ENCODE results near the gene RGS16.
A peak's percentile ranks its signal among the peaks of the same experiment; 100 is the strongest.

RGS16 gene

DNA sequence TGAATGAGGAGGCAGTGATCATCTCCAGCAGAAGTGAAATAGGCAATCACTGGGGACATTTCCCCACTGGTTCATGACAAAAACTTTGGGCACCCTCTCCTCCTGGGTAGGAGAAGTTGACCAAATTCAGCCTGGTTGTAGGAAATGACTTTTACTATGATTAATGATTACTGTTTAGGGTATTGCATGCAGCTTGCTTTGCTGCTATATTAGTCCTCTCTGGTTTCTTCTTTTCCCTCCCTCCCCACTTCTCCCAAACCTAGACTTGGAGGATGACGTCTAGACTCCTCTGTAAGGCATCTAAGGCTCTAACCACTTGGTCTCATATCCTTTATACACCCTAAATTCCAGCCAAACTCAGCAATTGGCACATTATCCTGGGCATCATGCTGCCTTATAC, 3.4 kb upstream of the RGS16 start:
- no peak for DNase-seq

DNA sequence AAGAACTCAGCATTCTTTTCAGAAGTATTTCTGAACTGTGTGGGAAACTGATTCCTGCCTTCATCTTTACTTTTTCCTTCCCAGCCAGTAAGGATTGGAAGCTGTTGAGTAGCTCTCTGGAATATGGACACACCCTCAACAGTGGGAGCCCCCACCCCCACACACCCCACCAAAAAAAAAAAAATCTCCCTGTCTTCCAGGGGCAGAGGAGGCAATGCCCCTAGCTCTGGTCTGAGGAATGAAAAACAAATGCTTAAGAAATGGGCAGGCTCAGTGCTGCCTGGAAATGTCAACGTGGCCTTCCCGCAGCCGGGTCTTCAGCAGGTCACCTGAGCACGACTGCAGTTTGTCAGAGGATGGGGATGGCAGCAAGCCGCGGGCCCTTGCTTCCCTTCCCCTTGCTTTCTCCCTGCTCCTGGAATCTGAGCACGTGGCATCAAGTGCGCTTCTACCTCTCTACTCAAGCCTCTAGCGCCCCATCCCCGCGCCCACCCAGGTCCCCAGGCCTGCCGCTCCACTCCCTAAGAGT, 479 bp downstream of the RGS16 start:
- no peak for DNase-seq

DNA sequence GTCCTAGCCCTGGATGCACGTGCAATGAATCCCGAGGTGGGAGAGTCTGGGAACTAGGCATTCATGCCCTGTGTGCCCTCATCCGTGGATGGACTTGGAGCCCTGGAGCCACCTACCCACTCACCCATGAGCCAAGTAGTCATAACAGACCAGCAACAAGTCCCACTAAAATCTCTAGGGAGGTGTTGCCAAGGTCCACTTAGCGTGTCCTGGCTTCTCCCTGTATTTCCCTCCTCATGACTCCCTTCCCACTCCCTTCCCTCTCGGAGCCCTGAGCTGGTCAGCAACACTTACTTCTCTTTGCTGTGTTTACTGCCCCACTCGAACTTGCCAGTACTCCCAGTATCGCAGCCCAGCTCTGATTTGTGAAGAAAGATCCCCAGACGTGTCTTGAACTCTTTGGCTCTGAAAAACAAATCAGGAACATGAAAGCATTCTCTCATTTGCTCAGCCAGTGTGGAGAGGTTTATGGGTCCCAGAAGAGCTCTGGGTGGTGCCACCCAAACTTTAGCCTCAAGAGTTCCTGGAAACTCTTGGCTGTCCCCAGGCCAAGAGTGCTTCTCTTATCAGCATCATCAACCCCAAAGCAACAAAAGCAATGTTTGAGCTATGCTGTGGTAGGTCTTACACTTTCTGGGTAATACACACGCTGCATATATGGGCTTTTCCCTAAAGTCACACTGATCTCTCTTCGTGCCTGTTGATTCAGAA, 1.1 kb downstream of the RGS16 start:
- no peak for DNase-seq

DNA sequence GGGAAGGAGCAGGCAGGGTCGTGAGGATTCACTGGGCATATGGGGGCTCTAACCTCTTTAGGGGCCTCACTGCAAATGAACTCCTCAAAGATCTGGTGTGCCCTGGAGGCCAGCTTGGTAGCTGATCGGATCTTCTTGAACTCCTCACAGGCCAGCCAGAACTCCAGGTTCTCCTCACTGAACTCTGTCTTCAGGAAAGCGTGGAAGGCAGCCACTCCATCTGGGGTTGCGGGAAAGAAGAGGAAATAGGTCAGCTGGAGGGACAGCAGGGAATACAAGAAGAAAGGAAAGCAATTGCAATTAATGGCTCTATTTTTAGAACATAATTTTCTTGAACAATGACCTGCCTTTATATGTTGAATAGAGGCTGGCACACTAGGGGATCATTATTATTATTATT, 2.3 kb downstream of the RGS16 start:
- no peak for DNase-seq

DNA sequence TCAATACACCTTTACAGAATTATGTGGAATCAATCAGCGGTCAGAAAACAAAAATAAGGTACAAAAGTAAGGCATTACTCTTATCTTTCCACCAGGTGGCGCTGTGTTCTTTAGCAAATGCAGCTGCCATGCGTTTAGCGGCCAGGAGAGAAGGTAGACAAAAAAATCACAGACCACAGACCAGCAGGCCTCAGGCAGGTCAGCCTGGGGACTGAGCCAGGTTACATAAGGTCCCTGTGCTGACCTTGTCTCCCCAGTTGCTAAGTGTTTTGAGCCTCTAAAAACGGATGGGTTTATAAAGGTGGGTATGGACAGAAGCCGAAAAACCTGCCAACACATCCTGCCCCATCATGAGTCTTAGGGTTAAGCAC, 2.8 kb downstream of the RGS16 start:
- peak; percentile 60 for DNase-seq

DNA sequence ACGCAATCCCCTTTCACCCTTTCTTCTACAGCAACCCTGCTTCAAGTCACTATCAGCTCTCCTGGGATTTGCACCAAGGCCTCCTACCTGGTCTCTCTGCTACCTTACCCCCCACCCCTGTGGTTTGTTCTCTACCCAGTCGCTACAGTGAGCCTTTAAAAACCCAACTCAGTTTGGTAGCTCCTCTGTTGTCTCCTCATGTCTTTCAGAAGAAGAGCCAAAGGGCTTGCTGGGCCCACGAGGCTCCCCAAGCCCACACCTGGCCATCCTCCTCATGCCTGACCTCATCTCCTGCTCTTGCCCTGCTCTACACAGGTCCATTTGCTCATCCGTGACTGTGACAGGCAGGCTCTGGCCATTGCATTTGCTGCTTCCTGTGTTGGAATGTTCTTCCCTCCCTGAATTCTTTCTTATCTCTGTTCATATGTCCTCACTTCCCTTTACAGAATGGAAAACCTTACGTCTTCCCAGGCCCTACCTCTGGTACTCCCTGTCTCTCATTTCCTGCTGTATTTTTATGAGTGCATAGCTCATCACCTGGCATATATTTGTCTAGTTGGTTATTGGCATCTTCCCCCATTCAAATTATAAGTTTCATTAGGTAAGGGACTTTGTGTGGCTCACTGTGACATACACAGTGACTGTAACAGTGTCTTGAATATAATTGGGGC, 3.3 kb downstream of the RGS16 start:
- DNase-seq, result no peak

DNA sequence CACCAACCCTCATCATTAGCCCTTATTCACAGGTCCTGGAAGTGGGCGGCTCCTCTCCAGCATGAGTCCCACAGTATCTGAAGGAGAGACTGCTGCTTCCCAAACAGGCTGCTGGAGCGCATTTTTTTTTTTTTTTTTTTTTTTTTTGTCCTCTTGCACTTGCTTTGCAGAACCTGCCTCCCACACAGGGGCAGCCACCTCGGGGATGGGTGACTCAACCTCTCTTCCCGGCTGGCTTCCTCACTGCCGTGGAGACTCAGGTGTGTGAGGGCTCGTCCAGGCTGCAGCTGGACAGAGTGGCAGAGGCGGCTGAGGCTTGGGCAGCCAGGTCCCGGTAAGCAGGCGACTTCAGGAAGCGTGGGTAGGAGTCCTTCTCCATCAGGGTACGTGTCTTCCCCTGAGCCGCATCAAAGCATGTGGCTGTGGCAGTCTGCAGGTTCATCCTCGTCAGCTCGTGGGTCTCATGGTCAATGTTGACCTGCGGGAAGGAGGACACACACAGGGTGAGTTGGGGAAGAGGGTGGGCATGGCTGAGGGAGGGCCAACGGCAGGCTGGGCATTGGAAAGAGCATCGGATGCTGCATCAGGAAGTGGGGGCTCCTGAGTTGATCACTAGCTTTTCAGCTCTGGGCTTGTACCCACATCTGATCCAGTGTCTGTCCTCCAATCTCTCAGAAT, 4.0 kb downstream of the RGS16 start:
- DNase-seq, result no peak

DNA sequence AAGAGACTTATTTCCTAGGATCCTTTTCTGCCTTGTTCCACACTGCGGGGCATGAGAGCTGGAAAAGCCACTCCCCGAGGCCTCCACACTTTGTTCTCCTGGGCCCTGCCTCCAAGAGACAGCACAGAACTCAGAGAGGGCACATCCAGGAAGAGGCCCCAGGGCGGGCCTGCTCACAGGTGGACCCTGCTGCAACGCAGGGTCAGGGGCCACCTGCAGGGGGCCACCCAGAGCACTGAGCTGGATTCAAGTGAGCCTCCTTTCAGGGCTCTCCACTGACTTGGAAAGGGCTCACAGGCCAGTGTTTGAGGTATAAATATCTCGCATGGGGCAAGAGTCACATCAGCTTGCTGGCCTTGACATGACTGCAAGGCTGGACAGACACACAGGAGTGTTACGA, 4.8 kb downstream of the RGS16 start:
- no peak for DNase-seq

DNA sequence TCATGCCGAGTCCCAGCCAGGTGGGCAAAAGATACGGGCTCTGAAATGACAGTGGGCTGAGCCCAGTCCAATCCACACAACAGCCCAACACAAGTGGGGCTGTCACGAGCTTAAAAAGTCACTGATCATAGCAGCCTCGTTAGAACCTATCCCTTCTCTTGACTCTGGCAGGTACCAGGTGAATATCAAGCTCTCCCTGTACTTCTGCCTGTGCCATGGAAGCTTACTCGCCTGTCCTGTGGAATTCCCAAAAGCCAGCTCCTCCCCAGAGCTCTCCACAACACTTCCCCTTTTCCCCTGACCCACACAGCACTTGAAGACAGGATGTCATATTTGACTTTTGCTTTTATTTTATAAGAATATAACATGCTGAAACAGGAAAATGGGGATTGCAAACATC, 5.9 kb downstream of the RGS16 start:
- DNase-seq, result no peak

DNA sequence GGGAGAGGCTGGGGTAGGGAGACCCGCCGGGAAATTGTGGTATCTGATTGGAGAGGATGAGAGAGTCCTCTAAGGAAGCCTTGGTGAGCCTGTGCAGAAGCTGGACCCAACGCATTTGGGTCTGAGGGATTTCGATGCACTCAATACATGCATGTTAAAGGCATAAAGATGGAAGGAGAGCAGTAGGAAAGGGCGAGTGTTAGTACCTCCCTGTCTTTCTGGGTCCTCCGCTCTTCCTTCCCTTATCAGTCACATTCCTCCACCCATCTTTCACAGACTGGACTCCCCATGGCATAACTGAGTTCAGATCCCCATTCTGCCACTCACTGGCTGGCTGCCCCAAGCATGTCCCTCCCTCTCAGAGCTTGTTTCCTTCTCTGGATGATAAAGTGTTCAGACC, 7.3 kb downstream of the RGS16 start:
- DNase-seq, result no peak

DNA sequence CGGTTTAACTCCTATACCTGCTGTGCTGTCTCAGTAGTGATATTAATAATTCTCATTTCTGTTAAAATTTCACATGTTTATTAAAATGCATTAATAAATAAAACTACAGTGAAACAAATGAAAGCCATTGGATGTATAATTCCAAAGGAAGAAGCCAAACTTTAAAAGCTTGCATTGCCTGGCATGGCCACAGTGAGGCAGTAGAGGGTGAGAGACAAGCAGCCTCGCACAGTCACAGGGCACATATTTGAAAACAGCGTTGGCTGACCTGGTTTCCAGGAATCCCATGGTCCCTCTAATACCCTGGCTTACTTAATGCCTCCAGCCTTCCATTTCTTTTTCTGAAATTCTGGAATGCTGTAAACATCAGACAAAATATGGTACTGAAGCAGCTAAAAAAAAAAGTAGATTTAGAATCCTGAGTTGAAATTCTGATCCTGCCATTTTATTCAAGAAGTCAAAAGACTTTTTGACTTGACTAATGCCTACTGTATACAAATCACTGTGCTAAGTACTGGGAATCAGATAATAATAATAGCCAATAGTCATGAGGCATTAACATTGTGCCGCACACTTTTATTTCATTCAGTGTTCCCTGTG, 8.4 kb downstream of the RGS16 start:
- DNase-seq, result peak; percentile 65

DNA sequence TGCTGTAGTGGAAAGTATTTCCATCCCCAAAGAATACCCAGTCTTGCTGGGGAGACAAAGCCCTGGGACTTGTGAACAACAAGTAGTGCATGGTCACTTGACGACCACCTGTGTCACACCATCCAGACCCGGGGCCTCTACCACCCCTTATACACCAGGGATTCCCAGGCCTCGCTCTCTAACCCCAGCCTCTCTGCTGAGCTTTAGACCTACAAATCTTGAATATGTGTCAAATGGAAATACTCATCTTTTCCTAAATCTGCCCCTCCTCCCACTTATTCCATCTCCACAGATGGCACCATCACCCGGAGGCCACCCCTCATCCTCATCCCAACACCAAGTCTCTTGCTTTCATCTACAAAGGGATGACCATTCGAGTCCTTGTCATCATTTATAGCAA, 14.3 kb downstream of the RGS16 start:
- DNase-seq, result no peak

DNA sequence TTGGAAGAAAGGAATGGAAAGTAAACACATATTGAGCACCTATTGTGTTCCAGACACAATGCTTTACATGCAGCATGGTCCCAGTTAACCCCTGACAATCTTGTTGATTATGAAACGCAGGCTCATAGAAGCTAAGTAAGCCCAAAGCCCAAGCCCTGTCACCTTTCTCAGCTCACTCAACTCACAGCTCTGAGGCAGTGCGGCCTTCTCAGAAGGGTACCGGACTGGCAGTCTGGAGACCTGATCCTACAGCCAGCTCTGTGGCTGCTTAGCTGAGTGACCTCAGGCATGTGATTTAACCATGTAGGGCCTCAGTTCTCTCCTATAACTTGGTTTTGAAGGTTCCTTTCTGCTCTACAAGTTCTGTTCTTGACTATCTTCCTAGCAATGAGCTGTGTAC, 14.7 kb downstream of the RGS16 start:
- no peak for DNase-seq

DNA sequence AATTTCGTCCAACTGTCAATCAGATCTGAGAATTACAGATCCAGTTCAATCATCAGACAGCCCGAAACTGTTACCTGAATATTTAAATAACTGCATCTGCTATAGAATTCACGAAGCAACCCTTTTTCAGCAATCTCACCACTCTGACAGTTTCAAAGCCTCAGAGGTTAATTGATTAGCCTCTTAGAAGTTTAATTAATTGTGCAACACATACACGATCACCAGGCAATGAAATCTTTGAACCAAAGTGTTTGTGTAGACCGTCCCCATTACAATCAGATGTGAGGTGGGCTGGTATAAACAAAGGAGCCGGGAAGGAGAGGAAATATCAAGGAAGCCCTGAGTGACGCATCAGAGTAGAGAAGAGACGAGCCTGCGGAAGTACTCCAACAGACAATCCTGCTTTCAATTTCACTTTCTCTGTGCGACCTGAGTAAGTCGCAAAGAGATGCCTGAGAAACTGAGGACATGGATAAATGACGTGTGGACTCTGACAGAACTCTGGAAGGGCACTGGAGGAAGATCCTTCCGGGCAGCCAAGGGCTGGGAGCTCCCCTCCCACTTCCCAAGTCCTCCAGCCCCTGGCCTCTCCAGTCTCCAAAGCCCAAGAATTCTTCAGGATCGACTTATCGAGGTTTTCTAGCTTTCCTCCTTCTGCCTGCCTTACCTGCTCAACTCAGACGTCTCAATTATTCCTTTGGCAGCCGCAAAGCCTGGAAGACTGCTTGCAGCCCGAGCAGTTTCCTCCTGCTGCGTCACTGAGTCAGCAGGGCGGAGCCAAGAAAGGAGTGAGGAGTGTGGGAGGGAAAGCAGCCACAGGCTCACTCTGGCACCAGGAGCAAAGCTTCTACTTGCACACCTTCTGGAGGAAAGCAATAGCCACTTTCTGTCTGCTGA, 15.4 kb downstream of the RGS16 start, which contains the start of gene RNASEL:
Gene RNASEL (minus strand): TSS at position 757 of the 897 bp plus-strand sequence. CDS start 2,450 bp downstream, outside the sequence.
- DNase-seq, result peak; percentile 78

DNA sequence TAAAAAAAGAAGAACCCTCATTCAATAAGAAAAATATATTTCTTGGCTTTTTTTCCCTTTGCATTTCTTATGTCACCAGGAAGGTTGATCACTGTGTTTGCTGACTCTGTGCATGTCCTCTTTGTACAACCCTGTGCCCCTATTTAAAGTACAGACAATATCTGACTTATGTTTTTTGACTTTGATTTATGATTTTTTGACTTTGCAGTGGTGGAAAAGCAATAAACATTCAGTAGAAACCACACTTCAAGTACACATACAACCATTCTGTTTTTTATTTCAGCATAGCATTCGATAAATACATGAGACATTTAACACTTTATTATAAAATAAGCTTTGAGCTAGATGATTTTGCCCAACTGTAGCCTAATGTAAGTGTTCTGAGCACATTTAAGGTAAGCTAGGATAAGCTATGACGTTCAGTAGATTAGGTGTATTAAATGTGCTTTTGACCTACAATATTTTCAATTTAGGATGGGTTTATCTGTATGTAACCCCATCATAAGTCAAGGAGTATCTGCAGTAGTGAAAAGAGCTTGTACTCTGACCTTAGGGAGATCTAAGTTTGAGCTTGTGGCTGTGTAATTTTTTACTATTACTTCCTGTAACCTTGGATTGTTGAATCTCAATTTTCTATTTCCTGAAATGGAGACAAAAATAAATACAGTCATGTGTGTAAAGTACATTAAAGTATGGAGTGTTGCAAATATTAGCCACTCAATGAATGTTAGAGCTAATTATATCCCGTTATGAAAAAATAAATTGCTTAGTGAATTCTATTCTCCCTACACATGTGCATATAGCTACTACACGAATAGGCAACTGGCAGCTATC, 16.3 kb downstream of the RGS16 start:
- DNase-seq, result no peak

DNA sequence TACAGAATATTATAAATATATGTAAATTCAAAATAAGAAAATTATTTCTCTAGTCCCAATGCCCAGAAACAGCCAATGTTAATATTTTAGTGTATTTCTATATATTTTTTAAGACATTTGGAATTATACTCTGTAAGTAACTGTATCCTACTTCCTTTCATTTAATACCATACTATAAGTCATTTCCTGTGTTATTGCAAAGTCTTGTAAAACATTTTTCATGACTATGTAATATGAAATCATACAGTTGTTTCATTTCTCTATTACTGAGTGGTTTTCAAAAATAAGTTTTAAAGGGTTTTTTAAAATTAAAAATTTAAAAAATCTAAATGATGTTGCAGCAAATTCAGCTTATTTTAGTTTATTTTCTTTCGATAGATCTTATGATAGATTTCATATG, 17.1 kb downstream of the RGS16 start:
- DNase-seq, result no peak

DNA sequence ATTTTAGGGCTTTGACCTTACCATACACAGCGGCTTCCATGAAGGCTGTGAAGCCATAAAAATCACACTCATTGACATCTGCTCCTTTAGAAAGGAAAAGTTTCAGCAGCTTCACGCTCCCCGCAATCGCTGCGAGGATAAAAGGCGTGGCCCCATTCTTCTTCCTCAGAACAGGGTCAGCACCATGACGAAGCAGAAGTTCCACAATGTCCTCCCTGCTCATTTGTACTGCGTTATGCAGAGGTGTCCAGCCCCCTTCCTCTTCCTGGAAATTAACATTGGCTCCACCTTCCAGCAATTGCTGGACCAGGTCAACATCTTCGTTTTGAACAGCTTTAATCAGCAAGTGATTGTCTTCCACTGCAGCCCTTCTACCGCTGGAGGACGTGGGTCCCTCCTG, 17.8 kb downstream of the RGS16 start:
- no peak for DNase-seq

DNA sequence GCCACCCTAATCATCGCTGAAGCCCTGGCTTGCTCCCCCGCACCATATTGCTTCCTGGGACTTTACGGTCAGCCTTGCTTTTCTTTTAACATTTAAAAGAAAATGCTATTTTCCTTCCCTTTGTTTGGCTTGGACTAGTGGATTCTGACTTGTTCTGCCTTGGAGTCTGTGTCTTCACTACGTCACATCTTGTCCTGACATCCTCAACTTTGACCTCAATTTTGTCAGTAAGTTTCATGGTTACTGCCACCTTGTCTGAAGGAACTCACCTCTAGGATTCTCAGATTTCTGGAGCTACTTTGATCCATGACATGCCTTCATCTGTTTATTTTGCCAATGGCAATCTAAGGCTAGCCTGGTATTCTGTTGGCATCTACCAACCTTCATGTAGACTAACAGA, 19.4 kb downstream of the RGS16 start:
- no peak for DNase-seq

DNA sequence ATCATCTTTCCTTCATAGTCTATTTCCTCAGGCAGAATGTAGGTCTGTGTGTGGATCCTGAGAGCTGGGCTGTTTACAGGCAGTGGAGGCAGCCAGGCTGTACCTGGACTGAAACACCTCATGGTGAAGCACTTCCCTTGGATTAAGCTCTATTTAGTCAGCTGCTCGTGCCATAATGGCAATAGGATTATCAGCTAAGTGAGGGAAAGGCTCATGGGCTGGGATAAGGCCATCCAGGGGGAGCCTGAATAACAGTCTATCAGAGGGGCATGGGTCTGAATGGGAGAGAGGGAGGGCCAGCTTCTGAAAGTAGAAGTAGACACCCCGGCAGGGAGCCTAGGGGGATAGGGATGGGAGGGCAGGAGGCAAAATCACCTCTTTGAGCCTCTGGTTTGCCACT, 23.5 kb downstream of the RGS16 start:
- DNase-seq, result no peak

DNA sequence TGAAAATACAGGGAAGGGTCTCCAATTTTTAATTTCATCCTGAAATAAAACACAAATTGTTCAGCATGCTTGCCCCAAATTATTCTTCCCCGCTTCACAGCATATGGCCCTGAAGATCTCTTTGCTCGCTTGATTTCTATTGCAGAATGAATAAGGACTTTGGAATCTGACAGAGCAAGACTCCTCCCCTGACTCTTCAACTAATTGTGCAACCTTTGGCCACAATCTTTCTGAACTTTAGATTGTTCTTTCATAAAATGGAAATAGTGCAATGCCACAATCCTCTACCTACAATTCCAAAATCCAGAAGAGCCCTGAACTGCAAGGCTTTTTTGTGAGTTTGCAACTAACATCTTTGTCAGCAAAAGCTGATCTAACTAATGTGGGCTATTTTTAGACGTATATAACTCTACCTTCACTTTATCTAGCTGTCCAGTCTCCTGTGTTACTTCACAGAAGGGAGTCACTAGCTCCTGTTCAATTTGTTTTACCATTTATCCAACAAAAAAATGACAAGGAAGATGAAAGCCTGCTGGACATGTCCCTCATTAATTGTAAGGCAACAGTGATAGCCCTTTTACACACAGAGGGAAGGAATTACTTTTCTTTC, 28.5 kb downstream of the RGS16 start:
- DNase-seq, result peak; percentile 78

DNA sequence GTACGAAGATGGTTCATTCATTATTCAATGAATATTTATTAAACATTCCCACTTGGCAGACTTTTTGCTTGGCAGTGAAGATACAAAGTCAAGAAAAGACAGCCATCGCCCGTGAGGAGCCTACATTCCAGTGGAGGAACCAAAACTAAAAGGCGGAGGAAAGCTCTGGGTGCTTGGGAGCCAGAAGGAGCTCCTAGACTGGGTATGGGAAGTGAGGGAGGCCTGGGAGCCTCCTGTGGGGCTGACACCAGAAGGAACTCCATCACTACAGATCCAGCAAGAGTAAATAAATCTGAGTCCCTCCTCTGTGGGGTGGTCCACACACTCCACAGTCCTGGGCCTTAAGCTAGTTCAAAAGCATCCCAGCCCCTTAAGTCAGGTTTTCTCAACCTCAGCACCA, 30.0 kb downstream of the RGS16 start:
- no peak for DNase-seq

Measured in kidney glomerular epithelial cell (primary cell).